ENCODE data around the gene ASMT. TPM values are rescaled to one million over a fixed set of nuclear protein-coding genes. Genes with fewer than 3 reads are reported as not detected.
A peak's percentile ranks its signal among the peaks of the same experiment; 100 is the strongest.

Gene ASMT
- polyA plus RNA-seq, 1 of the 3 experiments (the other 2 are of a cell fraction), result 0.26 TPM

- no peak for TF ChIP-seq REST (IDR thresholded peaks at IDR 0.05; ENCODE audit: low read depth, low read length)
Measured at GRCh38 chrX:1676866-1677265, 62.0 kb downstream of the ASMT start (continued).

- CTCF ChIA-PET, result no interaction called here
- peak overlapping the region in 1 of 2 experiments; percentile 73; a peak in 2 of 4 replicates for H3K27ac ChIP-seq (ENCODE audit: low read depth in 2 of 2, low read length in 1 of 2)
- TF ChIP-seq YY1 (IDR thresholded peaks at IDR 0.05; ENCODE audit: low read depth) (peak; percentile 40; the same call in 1 of the 2 replicates), JUND (IDR thresholded peaks at IDR 0.05) (no peak), IRF3 (IDR thresholded peaks at IDR 0.05; ENCODE audit: low read depth, low read length) (no peak), NRF1 (IDR thresholded peaks at IDR 0.05; ENCODE audit: low read depth, low read length) (no peak), MAX (IDR thresholded peaks at IDR 0.05; ENCODE audit: low read depth) (peak; percentile 30; the same call in 1 of the 2 replicates), TCF12 (IDR thresholded peaks at IDR 0.05) (peak; percentile 54; the same call in 1 of the 2 replicates), EP300 (IDR thresholded peaks at IDR 0.05; ENCODE audit: borderline replicate concordance in 1 of 2, low read depth in 1 of 2, low read length in 1 of 2) (peak in 1 of 2 experiments; percentile 36; a peak in 1 of 4 replicates), PBX3 (IDR thresholded peaks at IDR 0.05) (peak; percentile 45; the same call in 1 of the 2 replicates), ZBTB33 (IDR thresholded peaks at IDR 0.05; ENCODE audit: borderline replicate concordance, low read depth) (peak; percentile 85; the same call in 1 of the 2 replicates), POLR2AphosphoS5 (IDR thresholded peaks at IDR 0.05; ENCODE audit: low read depth, low read length) (peak; percentile 35; the same call in 1 of the 2 replicates), TAF1 (IDR thresholded peaks at IDR 0.05; ENCODE audit: borderline replicate concordance, low read depth, low read length) (no peak)
- no peak for DNase-seq
- no peaks in the 10 kb centered on the region for H3K27me3 ChIP-seq (ENCODE audit: insufficient read depth)
- H4K20me1 ChIP-seq (ENCODE audit: insufficient read depth), result no peaks in the 10 kb centered on the region
- H3K79me2 ChIP-seq (ENCODE audit: insufficient read depth), result peaks cover 15% of the 10 kb centered on the region
- peak overlapping the region; percentile 62; the same call in 1 of the 2 replicates for H2AFZ ChIP-seq (ENCODE audit: low read depth)
- POLR2A ChIA-PET, result no interaction called here
- peak overlapping the region in 1 of 2 experiments; percentile 31; a peak in 1 of 4 replicates for H3K4me3 ChIP-seq (ENCODE audit: low read depth in 2 of 2, low read length in 1 of 2)
- WGBS (ENCODE audit: low lambda C conversion rate), result 11% methylated on average over 9 of the region's 9 CpGs
- H3K4me1 ChIP-seq (ENCODE audit: control insufficient read depth in 1 of 2, insufficient read depth in 2 of 2, low read depth in 1 of 2, low read length in 1 of 2), result 0 out of 4 replicates have a peak, but pooled peaks cover 0 to 2% of the 10 kb centered on the region in 2 experiments
- peak overlapping the region; percentile 61; the same call in 1 of the 2 replicates for H3K9ac ChIP-seq
- H3K9me2 ChIP-seq, result no peaks in the 10 kb centered on the region
- no peaks in the 10 kb centered on the region for H3K9me3 ChIP-seq
- H3F3A ChIP-seq (replicated peaks; ENCODE audit: insufficient read depth), result peaks cover 5% of the 10 kb centered on the region
- H3K36me3 ChIP-seq (replicated peaks in 1 of 2; ENCODE audit: control insufficient read depth in 1 of 2, insufficient read depth in 2 of 2, low read length in 1 of 2), result no peaks in the 10 kb centered on the region
- peak overlapping the region; percentile 71 for H3K4me2 ChIP-seq
Measured at GRCh38 chrX:1679238-1679637, 64.4 kb downstream of the ASMT start.

All from SK-N-SH (cell line).